Right renal pelvis (tissue), 4 donors: ENCODE measurements around the gene LEAP2. TPM values are rescaled to one million over a fixed set of nuclear protein-coding genes. Genes with fewer than 3 reads are reported as not detected.

Experiments
- DNase-seq, 4 donors: peaks; one replicate each; pipeline ENCODE4 v3.0.0-alpha.2; 2013; ENCODE audit warnings: low read depth in 4 of 4, low spot score in 3 of 4, missing footprints in 1 of 4
- polyA plus RNA-seq, 4 donors: library from polyadenylated mRNA; unstranded; fragments of 120-200 nt; gene quantifications; one replicate each; pipeline ENCODE4 v1.2.1, GENCODE V29; 2013; ENCODE audit not compliant: insufficient read length in 4 of 4

The LEAP2 gene
- polyA plus RNA-seq, 4 donors = 3.2 to 10.0 (median 6.9) TPM

DNA sequence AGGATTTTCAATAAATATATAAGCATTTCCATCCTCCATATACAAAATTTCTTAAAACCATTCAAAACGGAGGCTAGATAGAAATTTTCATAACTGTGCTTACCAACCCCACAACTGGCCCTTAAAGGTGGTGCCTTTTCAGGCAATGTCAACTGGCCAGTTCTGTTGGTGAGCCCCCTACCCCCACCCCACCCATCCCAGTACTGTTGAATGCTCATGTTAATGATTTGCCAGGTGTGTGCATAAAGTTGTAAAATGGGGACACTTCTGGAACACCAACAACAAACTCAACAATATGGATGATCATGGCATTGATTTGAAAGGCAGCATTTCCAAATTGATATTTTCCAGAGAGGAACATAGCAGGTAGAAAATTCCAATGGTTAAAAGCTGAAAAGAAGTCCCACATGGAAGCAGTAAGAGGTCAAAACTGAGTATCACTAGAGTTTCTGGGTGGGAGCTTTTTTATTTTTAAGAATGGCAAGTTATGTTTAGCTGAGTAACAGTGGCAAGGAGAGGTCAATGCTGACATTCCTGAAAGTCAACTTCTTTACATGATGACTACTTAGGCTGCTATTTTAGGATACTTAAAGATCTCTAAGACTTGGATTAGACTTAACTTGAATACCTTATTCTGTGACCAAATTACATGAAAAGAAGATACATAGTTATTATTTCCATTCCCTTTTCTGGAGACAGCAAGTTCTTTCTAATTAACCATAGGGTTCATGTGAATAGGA is 2.7 kb downstream of the LEAP2 start:
- no peak for DNase-seq

DNA sequence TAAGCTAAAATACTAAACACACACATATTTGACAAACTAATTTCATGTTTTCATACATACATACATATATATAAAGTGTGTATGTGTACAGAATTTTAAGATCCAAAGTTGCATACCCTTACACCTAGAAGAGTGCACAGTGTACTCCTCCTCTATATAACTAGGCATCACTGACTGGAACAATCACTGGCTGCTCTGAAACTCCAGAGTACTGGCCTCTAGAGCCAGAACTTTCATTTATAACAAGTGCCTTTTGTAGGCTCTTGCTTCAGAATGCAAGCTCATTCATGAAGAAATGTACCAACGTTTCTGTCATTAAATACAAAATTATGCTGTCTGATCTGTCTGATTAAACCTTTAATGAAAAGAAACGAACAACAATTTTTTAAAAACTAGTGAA is 4.0 kb downstream of the LEAP2 start:
- no peak for DNase-seq

DNA sequence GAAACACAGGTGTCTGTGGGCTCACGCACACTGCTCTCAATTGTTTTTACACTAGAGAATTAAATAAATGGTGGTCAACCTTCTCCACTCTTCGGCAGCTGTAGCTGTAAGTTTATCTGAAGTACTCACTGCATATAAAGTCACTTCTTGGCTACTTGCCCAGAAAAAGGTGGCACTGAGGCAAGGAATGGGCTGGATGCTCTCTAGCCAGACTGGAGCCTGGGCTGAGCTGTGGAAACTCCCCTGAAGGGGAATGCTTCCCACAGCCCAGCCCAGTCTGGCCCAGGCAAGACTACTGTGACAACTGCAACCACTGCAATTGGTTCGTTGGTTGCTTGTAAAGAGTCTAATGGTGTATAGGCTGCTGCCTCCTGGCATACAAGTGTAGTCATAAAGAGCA is 4.5 kb downstream of the LEAP2 start:
- no peak for DNase-seq

DNA sequence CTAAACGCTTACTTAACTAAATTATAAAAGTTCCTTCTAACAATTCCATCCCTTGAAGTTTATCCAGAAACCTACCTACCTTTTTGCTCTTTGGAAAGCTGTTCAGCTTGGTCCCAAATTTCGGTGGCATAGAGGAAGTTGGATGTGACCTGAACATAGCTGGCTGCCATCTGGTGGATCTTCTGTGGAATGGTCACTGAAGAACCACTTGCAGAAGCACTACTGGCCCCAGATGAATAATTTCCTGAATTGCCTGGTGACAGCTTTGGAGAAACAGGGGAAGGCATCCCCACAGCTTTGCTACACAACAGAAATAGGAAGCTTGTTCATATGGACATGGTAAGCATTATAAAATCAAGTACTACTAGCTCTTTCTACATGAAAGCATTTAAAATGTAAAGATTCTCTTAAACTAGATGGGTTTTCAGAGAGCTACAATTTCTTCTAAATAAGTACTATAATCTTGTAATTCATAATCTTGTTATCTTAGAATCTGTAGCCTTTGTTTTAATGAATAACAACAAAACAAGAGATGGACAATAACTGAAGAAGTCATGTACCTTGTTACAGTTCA is 9.9 kb downstream of the LEAP2 start:
- peak in 2 of 4 donors; percentile 19 to 36 for DNase-seq

GRCh38 chr5:132884548-132884947 is 11.1 kb downstream of the LEAP2 start:
- no peak for DNase-seq

DNA sequence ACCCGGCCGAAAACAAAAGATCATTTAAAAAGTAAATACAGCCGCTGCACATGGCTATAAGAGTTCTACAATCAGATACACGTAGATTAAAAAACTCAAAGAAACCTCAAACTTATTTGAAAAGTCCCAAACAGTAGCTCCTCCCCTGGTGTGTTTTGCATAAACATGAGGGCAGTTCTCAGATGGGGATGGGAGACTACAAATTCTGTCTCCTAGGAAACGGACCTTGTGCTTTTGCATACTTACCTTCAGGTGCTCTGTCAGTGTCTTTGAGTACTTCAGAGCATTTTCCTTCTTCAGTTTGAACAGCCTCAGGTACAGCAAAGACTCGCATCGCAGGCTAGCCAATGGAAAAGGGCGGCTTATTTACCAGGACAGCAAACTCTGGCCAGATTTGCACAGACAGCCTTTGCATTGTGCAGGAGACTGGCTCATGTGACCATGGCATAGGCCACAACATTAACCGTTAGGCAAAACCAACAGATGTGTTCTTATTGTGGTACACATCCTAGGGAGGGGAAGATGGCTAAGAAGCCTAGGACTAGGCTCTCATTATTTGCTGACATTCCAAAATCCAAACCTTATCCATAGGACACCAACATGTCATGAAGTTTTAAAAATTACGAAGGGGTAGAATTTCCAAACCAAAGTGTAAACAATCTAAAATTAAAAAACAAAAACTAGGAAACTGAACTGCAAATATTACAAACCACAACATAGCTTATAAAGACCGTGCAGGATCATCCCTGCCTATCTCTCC is 12.8 kb downstream of the LEAP2 start:
- DNase-seq = no peak

DNA sequence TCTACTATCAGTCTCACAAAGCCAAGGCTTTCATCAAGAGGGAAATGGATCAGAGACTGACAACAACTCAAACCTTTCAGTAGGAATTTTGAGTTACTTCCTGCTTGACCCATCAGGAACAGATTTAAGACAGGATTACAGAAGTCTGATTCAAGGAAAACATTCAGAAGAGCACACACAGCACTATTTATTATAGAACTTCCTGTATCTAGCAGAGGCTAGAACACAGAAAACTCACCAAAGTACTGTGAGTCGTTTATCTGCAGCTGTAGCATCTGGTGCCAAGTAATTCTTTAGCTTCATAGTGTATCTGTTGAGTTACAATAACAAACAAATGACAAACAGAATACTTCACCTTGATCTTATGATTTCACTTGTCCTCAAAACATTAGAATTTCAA is 13.8 kb downstream of the LEAP2 start:
- DNase-seq = no peak

- DNase-seq = no peak
Measured at GRCh38 chr5:132889501-132889900, 16.0 kb downstream of the LEAP2 start.

DNA sequence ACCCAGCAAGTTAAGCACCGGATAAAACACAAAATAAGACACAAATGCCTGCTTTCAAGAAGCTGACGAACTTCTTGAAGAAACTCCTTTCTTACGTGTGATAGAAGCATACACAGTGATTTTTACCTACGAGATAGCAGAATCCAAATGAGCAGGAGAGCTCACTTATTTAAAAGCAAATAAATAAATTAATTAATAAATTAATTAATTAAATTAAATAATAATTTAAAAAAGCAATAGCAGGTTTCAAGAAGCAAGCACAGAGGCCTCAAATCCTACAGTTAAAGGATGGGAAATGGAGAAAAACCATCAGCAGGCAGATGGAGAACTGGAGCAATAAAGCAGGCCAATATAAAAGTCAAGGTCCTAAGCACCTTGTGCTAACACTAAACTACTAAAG is 17.3 kb downstream of the LEAP2 start:
- no peak for DNase-seq

DNA sequence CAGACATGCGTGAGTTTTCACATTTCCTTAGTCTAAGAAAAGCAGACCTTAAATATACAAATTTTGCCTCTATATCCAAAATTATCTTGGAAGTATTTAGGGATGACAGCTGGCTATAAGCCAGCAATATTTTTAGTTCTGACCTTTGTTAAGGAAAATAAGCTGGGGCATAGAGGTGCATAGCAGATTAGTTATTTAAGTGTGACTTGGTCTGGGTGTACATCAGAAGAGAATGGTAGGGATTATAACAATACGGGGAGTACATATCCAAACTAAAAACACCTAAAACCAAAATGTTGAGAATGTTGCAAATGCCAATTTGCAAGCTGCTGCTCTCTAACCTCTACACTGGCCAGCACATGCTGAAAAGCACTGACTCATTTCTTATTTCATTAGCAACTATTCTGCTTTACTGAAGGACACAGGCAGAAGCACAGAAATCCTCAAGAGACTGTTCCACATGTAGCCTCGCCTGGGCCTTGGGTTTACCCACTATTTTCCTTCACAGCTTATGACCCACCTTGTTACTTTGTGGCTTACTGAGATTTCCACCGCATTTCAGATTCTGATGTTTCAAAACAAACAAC is 22.3 kb downstream of the LEAP2 start:
- no peak for DNase-seq

DNA sequence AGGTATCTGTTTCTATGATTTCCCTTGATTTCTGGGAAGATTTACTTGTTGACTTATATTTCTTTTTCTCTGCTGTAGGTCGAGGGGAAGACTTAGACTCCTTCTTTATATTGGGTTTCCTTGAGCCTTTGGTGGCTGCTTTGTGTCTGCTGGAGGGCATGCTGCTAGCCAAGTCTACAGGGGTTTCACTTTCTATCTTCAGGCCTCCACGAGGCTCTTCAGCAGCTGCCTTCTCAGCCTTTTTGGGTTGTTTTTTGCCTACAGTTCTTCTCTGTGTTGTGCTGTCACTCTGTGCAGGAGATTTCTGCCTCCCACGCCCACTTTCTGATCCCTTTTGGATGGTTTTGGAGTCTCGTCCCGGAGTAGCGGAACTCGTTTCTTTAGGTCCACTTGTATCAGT is 23.2 kb downstream of the LEAP2 start:
- DNase-seq = no peak

DNA sequence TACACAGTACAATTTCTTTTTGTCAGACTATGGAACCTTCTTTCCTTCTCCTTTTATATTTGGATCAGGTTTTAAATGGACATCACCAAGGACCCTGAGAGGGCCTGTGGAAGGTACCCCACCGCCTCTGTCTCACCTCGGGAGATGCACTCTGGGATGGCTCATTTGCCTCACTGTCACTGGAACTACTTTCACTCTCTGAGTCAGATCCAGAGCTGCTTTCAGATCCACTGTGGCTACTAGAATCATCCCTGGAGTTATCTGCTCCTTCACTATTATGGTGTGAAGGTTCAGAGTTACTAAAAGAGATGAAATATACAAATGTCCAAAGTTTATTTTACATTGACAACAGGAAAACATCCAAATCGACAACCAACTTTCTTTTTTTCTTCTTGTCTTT is 24.6 kb downstream of the LEAP2 start:
- DNase-seq = no peak

GRCh38 chr5:132901036-132901435 is 27.6 kb downstream of the LEAP2 start:
- DNase-seq = no peak

GRCh38 chr5:132901730-132902129 is 28.3 kb downstream of the LEAP2 start:
- no peak for DNase-seq

DNA sequence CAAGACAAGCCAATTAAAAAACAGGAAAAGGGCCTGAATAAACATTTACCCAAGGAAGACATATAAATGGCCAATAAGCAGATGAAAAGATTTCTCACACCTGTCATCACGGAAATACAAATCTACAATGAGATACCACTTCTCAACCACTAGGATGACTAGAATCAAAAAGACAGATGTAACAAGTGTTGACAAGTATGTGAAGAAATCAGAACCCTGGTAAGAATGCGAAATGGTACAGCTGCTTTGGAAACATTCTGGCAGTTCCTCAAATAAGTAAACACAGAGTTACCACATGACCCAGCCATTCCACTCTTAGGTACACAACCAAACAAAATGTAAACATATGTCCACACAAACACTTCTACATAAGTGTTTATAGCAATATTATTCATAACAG is 32.5 kb downstream of the LEAP2 start:
- no peak for DNase-seq

DNA sequence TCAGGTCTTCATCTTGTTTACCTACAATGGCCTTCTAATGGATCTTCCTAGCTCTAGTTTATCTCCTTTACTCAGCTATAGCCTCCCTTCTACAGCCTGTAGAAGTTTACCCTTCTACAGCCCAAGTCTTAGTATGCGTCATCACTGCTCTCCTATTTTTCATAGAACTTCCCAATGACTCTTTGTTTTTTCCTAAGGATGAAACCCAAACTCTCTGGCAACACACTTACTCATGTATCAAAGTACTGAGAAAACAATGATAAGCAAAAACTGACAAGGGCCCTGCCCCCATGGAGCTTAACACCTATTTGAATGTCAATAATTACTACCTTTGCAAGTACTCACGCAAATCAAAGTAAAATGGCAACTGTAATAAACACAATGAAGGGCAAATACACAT is 33.7 kb downstream of the LEAP2 start:
- DNase-seq = no peak

DNA sequence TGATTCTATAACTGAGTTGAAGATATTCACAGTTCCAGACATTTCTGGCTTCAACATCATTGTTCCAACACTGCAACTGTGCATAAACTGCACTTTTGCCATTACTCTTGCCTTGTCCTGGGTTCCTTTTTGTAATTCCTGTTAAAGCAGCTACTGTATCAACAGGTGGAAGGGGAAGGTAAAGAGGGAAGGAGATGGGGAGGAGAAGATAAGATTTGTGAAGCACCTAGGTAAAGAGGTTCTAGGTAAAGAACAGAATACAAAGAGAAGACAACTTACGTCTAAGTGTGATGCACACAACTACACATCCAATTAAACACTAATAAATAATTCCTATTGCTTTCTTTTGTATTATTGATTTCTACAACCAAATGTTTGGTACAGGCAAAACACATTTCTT is 36.2 kb downstream of the LEAP2 start:
- DNase-seq = no peak

DNA sequence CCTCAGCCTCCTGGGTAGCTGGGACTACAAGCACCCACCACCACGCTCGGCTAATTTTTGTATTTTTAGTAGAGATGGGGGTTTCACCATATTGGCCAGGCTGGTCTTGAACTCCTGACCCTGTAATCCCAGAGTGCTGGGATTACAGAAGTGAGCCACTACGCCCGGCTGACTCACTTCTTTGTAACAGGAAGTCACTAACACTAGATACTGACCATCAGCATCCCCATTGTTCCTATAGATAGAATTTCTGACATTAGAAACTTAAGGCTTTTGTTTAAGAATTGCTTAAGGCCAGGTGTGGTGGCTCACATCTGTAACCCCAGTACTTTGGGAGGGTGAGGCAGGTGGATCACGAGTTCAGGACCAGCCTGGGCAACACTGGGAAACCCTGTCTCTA is 42.2 kb downstream of the LEAP2 start:
- no peak for DNase-seq

DNA sequence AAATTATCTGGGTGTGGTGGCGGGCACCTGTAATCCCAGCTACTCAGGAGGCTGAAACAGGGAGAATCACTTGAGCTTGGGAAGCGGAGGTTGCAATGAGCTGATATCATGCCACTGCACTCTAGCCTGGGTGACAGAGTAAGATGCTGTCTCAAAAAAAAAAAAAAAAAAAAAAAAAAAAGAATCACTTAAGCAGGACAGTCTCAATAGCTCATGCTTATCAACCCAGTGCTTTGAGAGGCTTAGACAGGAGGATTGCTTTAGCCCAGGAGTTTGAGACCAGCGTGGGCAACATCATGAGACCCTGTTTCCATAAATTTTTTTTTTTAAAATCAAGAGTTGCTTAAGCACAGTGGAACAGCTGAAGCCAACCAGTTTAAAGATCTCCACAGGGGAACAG is 42.6 kb downstream of the LEAP2 start:
- DNase-seq = no peak
